Prostate gland (tissue), 2 donors: Measurements from ENCODE around the gene BOD1L1.

Experiments
- POLR2A ChIP-seq: fragments of 450-650 bp; IDR thresholded peaks from one replicate; pipeline ENCODE4 v1.6.1; 2016; ENCODE audit warnings: antibody characterized with exemption, mild to moderate bottlenecking
- TF ChIP-seq, protein P1 (sequence below), 4 experiments: fragments of 200-600 bp in 2 of 4; fragments of 450-650 bp in 2 of 4; sonication (generic) in 2 of 4; IDR thresholded peaks; 1 replicate in 3 of 4; 2 replicates in 1 of 4; pipeline ENCODE4 v1.5.1; 2016 to 2019; ENCODE audit warnings: antibody characterized with exemption in 4 of 4, mild to moderate bottlenecking in 2 of 4, moderate library complexity in 2 of 4

DNA sequence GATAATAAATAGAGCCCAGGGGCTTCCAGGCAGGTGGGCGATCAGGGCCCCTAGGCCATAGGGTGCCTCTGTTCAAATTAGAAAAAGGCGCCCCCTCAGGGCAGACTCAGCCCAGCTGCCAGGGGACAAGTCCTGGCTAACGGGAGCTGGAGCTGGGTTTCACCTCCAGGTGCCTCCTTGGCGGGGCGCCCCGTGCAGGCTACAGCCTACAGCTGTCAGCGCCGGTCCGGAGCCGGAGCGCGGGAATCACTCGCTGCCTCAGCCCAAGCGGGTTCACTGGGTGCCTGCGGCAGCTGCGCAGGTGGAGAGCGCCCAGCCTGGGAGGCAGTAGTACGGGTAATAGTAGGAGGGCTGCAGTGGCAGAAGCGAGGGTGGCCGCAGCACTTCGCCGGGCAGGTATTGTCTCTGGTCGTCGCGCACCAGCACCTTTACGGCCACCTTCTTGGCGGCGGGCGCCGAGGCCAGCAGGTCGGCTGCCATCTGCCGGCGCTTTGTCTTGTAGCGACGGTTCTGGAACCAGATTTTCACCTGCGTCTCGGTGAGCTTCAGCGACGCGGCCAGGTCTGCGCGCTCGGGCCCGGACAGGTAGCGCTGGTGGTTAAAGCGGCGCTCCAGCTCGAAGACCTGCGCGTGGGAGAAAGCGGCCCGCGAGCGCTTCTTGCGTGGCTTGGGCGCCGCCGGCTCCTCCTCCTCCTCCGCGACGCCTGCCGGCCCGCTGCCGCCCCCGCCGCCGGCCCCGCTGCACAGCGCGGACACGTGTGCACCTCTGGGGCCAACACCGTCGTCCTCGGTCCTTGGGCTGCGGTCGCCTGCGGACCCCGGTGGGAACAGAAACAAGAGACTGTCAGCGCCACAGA lies 85.6 kb downstream of the BOD1L1 start:
- TF ChIP-seq, protein P1, sequence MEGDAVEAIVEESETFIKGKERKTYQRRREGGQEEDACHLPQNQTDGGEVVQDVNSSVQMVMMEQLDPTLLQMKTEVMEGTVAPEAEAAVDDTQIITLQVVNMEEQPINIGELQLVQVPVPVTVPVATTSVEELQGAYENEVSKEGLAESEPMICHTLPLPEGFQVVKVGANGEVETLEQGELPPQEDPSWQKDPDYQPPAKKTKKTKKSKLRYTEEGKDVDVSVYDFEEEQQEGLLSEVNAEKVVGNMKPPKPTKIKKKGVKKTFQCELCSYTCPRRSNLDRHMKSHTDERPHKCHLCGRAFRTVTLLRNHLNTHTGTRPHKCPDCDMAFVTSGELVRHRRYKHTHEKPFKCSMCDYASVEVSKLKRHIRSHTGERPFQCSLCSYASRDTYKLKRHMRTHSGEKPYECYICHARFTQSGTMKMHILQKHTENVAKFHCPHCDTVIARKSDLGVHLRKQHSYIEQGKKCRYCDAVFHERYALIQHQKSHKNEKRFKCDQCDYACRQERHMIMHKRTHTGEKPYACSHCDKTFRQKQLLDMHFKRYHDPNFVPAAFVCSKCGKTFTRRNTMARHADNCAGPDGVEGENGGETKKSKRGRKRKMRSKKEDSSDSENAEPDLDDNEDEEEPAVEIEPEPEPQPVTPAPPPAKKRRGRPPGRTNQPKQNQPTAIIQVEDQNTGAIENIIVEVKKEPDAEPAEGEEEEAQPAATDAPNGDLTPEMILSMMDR (IDR thresholded peaks at IDR 0.05): peak in 3 of 4 experiments; percentile 26 to 50 (median 28)
- TF ChIP-seq POLR2A: no peak
